ENCODE data around the gene KIF6. TPM values are rescaled to one million over a fixed set of nuclear protein-coding genes. Genes with fewer than 3 reads are reported as not detected.

The KIF6 gene
- total RNA-seq, 1 experiment from 2014 or later: not detected

DNA sequence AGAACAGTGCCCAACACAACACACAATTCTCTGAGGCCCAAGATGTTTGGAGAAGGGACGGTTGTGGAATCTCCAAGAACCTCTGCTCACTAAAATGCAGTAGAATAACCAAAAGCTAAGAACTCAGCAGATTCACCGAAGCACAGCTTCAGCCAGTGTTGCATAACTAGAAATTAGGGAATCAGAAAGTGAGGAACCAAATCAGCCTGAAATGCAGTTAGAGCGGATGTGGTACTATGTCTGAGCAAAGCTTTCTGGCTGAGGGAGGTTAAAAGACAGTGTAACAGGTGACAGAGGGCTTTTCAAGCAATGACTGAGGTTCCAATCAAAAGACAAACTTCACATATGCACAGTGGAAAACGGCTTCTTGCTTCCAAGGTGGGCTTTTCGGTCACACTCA, 204.8 kb downstream of the KIF6 start:
- intact Hi-C loops (cut with micrococcal nuclease): no loop called here
- Histone ChIP-seq H3K9me3 (ENCODE audit: control insufficient read depth in 1 of 2, insufficient read depth in 1 of 2, low read depth in 1 of 2, low read length in 2 of 2) (no peaks in the 10 kb centered on the region), H3K36me3 (ENCODE audit: control insufficient read depth in 1 of 2, insufficient read depth in 2 of 2, low read length in 2 of 2) (no peaks in the 10 kb centered on the region), H3K27ac (ENCODE audit: low read depth, low read length) (no peak overlapping the region), H3K27me3 (ENCODE audit: insufficient read depth, low read length) (peaks cover 71% of the 10 kb centered on the region), H3K9me2 (ENCODE audit: insufficient read depth) (no peaks in the 10 kb centered on the region), H3K4me1 (ENCODE audit: control insufficient read depth in 1 of 2, insufficient read depth in 2 of 2, low read length in 2 of 2) (no peaks in the 10 kb centered on the region), H3K4me3 (replicated peaks in 1 of 2; ENCODE audit: low read depth in 1 of 2, low read length in 2 of 2) (no peak overlapping the region), H3K4me2 (ENCODE audit: low read length) (no peak overlapping the region), H3K79me2 (ENCODE audit: insufficient read depth, low read length) (no peaks in the 10 kb centered on the region), H4K20me1 (ENCODE audit: insufficient read depth) (no peaks in the 10 kb centered on the region), H2AFZ (ENCODE audit: low read depth, low read length, poor library complexity, severe bottlenecking) (no peak overlapping the region), H3K9ac (ENCODE audit: low read length) (no peak overlapping the region)
- ATAC-seq (no peak), DNase-seq (ENCODE audit: low read depth, low spot score) (no peak)
- RAD21 ChIA-PET (ENCODE audit: low non-redundant PET in 1 of 2, low total read pairs in 2 of 2, uncharacterized antibody in 2 of 2, unreplicated experiment in 2 of 2): no interaction called here
- CTCF ChIA-PET: no interaction called here
- TF ChIP-seq FOSL1 (IDR thresholded peaks at IDR 0.05; ENCODE audit: low read depth) (no peak), ELF1 (IDR thresholded peaks at IDR 0.05; ENCODE audit: borderline replicate concordance, low read depth) (no peak)
- no TSS peak for BruUV-seq (replicated peaks)
- POLR2A ChIA-PET: interaction anchor here (0.8 kb wide), 1 partner anchor 80 kb away, joined by 3 read pairs; no protein-coding TSS in a partner anchor

DNA sequence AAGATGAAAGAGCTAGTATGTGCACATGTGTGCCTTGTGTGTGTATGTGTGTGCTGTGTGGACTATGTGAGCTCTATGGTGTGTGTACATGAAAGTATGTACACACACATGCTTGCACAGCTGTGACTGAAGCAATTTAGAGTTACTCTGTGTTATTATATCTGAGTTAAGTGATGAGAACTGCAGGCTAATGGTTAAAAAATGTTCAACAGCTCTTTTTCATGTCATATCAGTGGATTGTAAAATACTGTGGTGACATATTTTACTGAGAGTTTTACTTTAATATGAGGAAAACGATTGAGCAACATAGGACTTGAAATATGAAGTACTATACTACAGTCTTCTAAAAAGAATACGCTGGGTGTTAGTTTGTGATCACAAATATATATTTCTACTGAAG, 207.0 kb downstream of the KIF6 start:
- DNase-seq (ENCODE audit: low read depth, low spot score): no peak
- H3K9me2 ChIP-seq (ENCODE audit: insufficient read depth): no peaks in the 10 kb centered on the region
- no TSS peak for BruUV-seq (replicated peaks)
- no peaks in the 10 kb centered on the region for H3K36me3 ChIP-seq (ENCODE audit: control insufficient read depth in 1 of 2, insufficient read depth in 2 of 2, low read length in 2 of 2)
- CTCF ChIA-PET: no interaction called here
- no peaks in the 10 kb centered on the region for H3K9me3 ChIP-seq (ENCODE audit: control insufficient read depth in 1 of 2, insufficient read depth in 1 of 2, low read depth in 1 of 2, low read length in 2 of 2)
- H2AFZ ChIP-seq (ENCODE audit: low read depth, low read length, poor library complexity, severe bottlenecking): no peak overlapping the region
- no peak for ATAC-seq
- intact Hi-C loops (cut with micrococcal nuclease): no loop called here
- POLR2A ChIA-PET: no interaction called here
- no peaks in the 10 kb centered on the region for H3K4me1 ChIP-seq (ENCODE audit: control insufficient read depth in 1 of 2, insufficient read depth in 2 of 2, low read length in 2 of 2)
- no peak overlapping the region for H3K4me3 ChIP-seq (replicated peaks in 1 of 2; ENCODE audit: low read depth in 1 of 2, low read length in 2 of 2)
- no peak overlapping the region for H3K9ac ChIP-seq (ENCODE audit: low read length)
- H3K27ac ChIP-seq (ENCODE audit: low read depth, low read length): no peak overlapping the region
- no peaks in the 10 kb centered on the region for H4K20me1 ChIP-seq (ENCODE audit: insufficient read depth)
- RAD21 ChIA-PET (ENCODE audit: low non-redundant PET in 1 of 2, low total read pairs in 2 of 2, uncharacterized antibody in 2 of 2, unreplicated experiment in 2 of 2): no interaction called here
- H3K79me2 ChIP-seq (ENCODE audit: insufficient read depth, low read length): no peaks in the 10 kb centered on the region
- H3K4me2 ChIP-seq (ENCODE audit: low read length): no peak overlapping the region
- peaks cover 81% of the 10 kb centered on the region for H3K27me3 ChIP-seq (ENCODE audit: insufficient read depth, low read length)
- TF ChIP-seq, protein P1, sequence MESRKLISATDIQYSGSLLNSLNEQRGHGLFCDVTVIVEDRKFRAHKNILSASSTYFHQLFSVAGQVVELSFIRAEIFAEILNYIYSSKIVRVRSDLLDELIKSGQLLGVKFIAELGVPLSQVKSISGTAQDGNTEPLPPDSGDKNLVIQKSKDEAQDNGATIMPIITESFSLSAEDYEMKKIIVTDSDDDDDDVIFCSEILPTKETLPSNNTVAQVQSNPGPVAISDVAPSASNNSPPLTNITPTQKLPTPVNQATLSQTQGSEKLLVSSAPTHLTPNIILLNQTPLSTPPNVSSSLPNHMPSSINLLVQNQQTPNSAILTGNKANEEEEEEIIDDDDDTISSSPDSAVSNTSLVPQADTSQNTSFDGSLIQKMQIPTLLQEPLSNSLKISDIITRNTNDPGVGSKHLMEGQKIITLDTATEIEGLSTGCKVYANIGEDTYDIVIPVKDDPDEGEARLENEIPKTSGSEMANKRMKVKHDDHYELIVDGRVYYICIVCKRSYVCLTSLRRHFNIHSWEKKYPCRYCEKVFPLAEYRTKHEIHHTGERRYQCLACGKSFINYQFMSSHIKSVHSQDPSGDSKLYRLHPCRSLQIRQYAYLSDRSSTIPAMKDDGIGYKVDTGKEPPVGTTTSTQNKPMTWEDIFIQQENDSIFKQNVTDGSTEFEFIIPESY (IDR thresholded peaks at IDR 0.05; ENCODE audit: extremely low read depth, insufficient replicate concordance, low read length): no peak
- TF ChIP-seq POLR2AphosphoS5 (IDR thresholded peaks at IDR 0.05; ENCODE audit: low read depth, low read length) (no peak), ZFX (IDR thresholded peaks at IDR 0.05) (no peak), EZH2 (IDR thresholded peaks at IDR 0.05) (no peak), POLR2A (IDR thresholded peaks at IDR 0.05; ENCODE audit: borderline replicate concordance, extremely low read depth, insufficient read depth, insufficient read length) (no peak), SIN3A (IDR thresholded peaks at IDR 0.05; ENCODE audit: low read depth) (no peak), CEBPB (IDR thresholded peaks at IDR 0.05; ENCODE audit: low read depth) (no peak), EZH2phosphoT487 (IDR thresholded peaks at IDR 0.05; ENCODE audit: borderline replicate concordance) (no peak), SRF (IDR thresholded peaks at IDR 0.05; ENCODE audit: low read depth) (no peak)
- TF ChIP-seq, protein P2, sequence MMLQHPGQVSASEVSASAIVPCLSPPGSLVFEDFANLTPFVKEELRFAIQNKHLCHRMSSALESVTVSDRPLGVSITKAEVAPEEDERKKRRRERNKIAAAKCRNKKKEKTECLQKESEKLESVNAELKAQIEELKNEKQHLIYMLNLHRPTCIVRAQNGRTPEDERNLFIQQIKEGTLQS (IDR thresholded peaks at IDR 0.05): no peak
- TF ChIP-seq, protein P3, sequence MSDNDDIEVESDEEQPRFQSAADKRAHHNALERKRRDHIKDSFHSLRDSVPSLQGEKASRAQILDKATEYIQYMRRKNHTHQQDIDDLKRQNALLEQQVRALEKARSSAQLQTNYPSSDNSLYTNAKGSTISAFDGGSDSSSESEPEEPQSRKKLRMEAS (IDR thresholded peaks at IDR 0.05): no peak
- TF ChIP-seq, protein P4, sequence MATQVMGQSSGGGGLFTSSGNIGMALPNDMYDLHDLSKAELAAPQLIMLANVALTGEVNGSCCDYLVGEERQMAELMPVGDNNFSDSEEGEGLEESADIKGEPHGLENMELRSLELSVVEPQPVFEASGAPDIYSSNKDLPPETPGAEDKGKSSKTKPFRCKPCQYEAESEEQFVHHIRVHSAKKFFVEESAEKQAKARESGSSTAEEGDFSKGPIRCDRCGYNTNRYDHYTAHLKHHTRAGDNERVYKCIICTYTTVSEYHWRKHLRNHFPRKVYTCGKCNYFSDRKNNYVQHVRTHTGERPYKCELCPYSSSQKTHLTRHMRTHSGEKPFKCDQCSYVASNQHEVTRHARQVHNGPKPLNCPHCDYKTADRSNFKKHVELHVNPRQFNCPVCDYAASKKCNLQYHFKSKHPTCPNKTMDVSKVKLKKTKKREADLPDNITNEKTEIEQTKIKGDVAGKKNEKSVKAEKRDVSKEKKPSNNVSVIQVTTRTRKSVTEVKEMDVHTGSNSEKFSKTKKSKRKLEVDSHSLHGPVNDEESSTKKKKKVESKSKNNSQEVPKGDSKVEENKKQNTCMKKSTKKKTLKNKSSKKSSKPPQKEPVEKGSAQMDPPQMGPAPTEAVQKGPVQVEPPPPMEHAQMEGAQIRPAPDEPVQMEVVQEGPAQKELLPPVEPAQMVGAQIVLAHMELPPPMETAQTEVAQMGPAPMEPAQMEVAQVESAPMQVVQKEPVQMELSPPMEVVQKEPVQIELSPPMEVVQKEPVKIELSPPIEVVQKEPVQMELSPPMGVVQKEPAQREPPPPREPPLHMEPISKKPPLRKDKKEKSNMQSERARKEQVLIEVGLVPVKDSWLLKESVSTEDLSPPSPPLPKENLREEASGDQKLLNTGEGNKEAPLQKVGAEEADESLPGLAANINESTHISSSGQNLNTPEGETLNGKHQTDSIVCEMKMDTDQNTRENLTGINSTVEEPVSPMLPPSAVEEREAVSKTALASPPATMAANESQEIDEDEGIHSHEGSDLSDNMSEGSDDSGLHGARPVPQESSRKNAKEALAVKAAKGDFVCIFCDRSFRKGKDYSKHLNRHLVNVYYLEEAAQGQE (IDR thresholded peaks at IDR 0.05; ENCODE audit: low read depth): no peak
